Stimulated activated naive CD8-positive, alpha-beta T cell treated with anti-CD3 and anti-CD28 coated beads, Interleukin-15, amount 100 ng/mL, for 72 hours (primary cell): ENCODE results near the gene CBLB.
A peak's percentile ranks its signal among the peaks of the same experiment; 100 is the strongest.

Source experiments
- ATAC-seq: fragments of 150-1000 bp; cut with Tn5 transposase; 2 replicates; pipeline ENCODE4 v1.10.0; 2021; ENCODE audit warnings: mild to moderate bottlenecking, moderate library complexity
- DNase-seq, 2 donors: peaks; one replicate each; pipeline ENCODE4 v3.0.0; 2021 to 2022
- H3K27ac Mint-ChIP-seq, 2 donors: one replicate each; pipeline ENCODE4 v1.8.0; 2022; ENCODE audit warnings: mild to moderate bottlenecking in 2 of 2, mixed read lengths in 2 of 2, moderate library complexity in 2 of 2
- H3K27me3 Mint-ChIP-seq: one replicate; pipeline ENCODE4 v1.8.0; 2022; ENCODE audit warnings: mixed read lengths
- H3K4me1 Mint-ChIP-seq: one replicate; pipeline ENCODE4 v1.8.0; 2022; ENCODE audit warnings: mild to moderate bottlenecking, mixed read lengths
- H3K4me3 Mint-ChIP-seq, 2 donors: one replicate each; pipeline ENCODE4 v1.8.0; 2022; ENCODE audit warnings: mild to moderate bottlenecking in 2 of 2, mixed read lengths in 2 of 2, moderate library complexity in 1 of 2
- H3K9me3 Mint-ChIP-seq, 2 donors: one replicate each; pipeline ENCODE4 v1.8.0; 2022; ENCODE audit warnings: mixed read lengths in 2 of 2

The CBLB gene

GRCh38 chr3:105868742-105869530, at the start of gene CBLB:
Gene CBLB (minus strand): TSS chr3:105869012. CDS start chr3:105867577, 1,435 bp downstream.
- DNase-seq = peak; percentile 85 to 87
- peaks cover 22% of the 10 kb centered on the region for H3K4me1 Mint-ChIP-seq
- peak within 1 kb of the TSS; percentile 92 to 99 for H3K4me3 Mint-ChIP-seq
- H3K27ac Mint-ChIP-seq = peak within 1 kb of the TSS; percentile 95 to 98
- no peaks in the 10 kb centered on the region for H3K27me3 Mint-ChIP-seq
- H3K9me3 Mint-ChIP-seq = no peaks in the 10 kb centered on the region
- peak; percentile 92 for ATAC-seq

DNA sequence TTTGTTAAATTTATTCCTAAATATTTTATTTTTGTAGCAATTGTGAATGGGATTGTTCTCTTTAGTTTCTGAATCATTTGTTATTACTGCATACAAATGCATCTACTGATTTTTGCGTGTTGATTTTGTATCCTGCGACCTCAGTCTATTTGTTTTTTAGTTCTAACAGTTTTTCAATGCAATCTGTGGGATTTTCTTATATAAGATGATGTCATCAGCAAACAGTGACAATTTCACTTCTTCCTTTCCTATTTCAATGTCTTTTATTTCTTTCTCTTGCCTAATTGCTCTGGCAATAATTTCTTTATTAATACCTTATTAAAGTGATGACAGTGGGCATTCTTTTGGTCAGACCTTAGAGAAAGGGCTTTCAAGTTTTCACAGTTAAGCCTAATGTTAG, 48.0 kb upstream of the CBLB start:
- Mint-ChIP-seq H3K4me3 (no peak overlapping the region), H3K27me3 (no peaks in the 10 kb centered on the region), H3K4me1 (peaks cover 20% of the 10 kb centered on the region), H3K9me3 (peaks cover 29 to 43% of the 10 kb centered on the region in 2 donors), H3K27ac (no peak overlapping the region)
- no peak for DNase-seq
- ATAC-seq = no peak

DNA sequence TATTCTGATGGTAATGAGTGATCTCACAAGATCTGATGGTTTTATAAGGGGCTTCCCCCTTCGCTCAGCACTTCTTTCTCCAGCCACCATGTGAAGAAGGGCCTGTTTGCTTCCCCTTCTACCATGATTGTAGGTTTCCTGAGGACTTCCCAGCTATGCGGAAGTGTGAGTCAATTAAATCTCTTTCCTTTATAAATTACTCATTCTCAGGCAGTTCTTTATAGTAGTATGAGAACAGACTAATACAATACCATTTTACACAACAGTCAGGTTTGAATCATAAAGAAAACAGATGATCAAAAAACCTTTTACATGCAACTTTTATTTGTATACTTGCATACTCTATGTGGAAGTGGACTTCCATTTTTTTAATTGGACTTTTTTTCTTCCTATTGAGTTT, 46.7 kb upstream of the CBLB start:
- Mint-ChIP-seq H3K4me1 (peaks cover 16% of the 10 kb centered on the region), H3K27me3 (no peaks in the 10 kb centered on the region), H3K9me3 (peaks cover 17 to 31% of the 10 kb centered on the region in 2 donors), H3K4me3 (no peak overlapping the region), H3K27ac (no peak overlapping the region)
- no peak for DNase-seq
- no peak for ATAC-seq

DNA sequence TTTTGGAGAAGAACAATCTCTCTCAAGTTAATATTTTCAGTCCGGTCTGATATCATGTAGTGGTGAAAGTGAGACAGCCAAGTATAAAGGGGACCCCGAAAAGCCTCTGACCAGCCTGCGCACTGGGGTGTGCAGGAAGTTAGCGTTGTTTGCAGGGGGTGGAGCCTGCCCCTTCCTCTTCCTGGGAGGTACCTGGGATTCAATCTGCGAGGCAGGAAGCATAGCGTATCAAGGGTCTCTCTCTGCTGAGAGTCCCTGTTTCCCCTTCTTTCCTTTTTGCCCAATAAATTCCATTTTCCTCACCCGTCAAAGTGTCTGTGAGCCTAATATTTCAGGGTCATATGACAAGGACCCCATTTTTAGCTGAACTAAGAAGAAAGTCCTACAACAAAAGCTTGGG, 44.8 kb upstream of the CBLB start:
- no peaks in the 10 kb centered on the region for H3K4me1 Mint-ChIP-seq
- H3K9me3 Mint-ChIP-seq = peaks cover 0 to 16% of the 10 kb centered on the region in 2 donors
- DNase-seq (no peak), ATAC-seq (no peak)
- no peak overlapping the region for H3K4me3 Mint-ChIP-seq
- no peaks in the 10 kb centered on the region for H3K27me3 Mint-ChIP-seq
- no peak overlapping the region for H3K27ac Mint-ChIP-seq

- Mint-ChIP-seq H3K9me3 (peaks cover 0 to 8% of the 10 kb centered on the region in 2 donors), H3K27me3 (no peaks in the 10 kb centered on the region), H3K4me3 (no peak overlapping the region), H3K27ac (no peak overlapping the region), H3K4me1 (peaks cover 2% of the 10 kb centered on the region)
- ATAC-seq (no peak), DNase-seq (no peak)
Observed at GRCh38 chr3:105912891-105913290, 44.1 kb upstream of the CBLB start.

DNA sequence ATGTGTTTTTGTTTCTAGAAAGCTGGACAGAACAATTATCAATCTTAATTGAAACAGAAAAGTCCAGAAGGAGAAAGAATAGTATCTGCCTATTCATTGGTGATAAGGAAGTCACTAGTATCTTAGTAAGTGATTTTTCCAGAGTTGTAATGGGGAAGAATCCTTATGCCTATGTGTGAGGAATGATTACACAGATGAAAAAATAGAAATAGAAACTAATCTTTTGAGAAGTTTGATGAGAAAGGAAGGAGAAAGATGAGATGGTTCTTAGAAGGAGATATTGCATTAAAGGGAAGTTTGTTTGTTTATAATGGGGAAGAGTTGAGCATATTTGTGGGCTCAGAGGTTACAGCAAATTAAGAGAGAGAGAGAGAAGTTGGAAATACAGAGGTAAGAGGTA, 42.7 kb upstream of the CBLB start:
- no peak for ATAC-seq
- no peak for DNase-seq
- H3K27ac Mint-ChIP-seq = no peak overlapping the region
- peaks cover 0 to 7% of the 10 kb centered on the region in 2 donors for H3K9me3 Mint-ChIP-seq
- no peaks in the 10 kb centered on the region for H3K27me3 Mint-ChIP-seq
- H3K4me1 Mint-ChIP-seq = peaks cover 11% of the 10 kb centered on the region
- no peak overlapping the region for H3K4me3 Mint-ChIP-seq

DNA sequence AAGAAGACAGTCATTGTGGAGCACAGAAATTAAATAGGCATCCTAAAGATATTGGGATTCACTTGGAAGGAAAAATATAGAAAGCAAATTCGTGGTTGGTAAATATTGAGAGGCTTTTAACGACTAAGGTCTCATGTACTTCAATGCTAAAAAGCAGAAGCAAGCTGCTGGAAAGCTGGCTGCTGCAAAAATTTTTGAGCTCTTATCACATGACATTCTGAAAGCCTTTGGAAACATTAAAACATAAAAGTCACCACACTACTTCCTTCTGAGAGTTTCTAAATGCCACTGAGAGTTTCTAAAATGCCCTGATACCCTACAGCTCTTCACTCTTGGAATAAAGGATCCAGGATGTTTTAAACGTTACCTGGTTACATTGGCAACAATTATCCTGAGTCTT, 39.0 kb upstream of the CBLB start:
- ATAC-seq (no peak), DNase-seq (no peak)
- Mint-ChIP-seq H3K4me3 (no peak overlapping the region), H3K27ac (no peak overlapping the region), H3K27me3 (no peaks in the 10 kb centered on the region), H3K9me3 (peaks cover 0 to 4% of the 10 kb centered on the region in 2 donors), H3K4me1 (peaks cover 11% of the 10 kb centered on the region)

DNA sequence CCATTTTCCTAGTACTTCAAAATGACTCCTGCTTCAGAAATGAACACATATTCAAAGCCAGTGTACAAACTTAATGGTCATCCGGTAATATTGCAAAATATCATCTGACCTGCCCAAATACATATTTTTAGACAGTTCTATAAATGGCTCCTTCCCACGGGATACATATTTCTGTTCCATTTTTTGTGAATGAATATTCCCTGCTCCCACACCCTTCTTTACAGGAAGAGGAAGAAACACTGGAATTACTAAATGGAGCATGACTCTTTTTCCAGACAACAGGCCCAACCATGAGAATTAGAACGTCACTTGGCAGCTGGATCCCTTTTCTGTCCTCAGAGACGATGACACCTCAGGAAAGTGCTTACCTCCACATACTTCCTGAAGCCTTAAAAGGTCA, 38.0 kb upstream of the CBLB start:
- no peak for DNase-seq

DNA sequence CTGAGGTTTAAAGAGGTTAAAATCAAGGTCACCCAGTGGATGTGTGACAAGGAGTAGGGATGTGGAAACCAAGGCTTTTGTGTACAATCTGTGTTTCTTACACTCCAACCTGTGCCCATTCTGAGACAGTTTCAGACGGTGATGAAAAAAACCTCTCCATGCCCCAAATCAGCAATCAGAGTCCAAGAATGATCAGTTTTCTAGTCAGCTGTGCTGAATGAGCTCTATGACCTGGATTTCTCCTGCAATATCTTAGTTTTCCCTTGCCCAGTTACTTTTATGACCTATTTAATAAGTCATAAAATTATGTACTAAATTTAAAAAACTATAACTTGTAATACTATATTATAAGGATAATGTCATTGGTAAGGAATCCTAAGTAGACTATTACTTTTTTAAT, 37.5 kb upstream of the CBLB start:
- DNase-seq (no peak), ATAC-seq (no peak)
- Mint-ChIP-seq H3K9me3 (peaks cover 0 to 4% of the 10 kb centered on the region in 2 donors), H3K27me3 (no peaks in the 10 kb centered on the region), H3K4me1 (peaks cover 11% of the 10 kb centered on the region), H3K4me3 (no peak overlapping the region), H3K27ac (no peak overlapping the region)

More for the DNA sequence above, 38.0 kb upstream of the CBLB start:
- Mint-ChIP-seq H3K27me3 (no peaks in the 10 kb centered on the region), H3K4me3 (no peak overlapping the region), H3K27ac (no peak overlapping the region), H3K4me1 (peaks cover 11% of the 10 kb centered on the region), H3K9me3 (peaks cover 0 to 4% of the 10 kb centered on the region in 2 donors)
- ATAC-seq = no peak

- DNase-seq (no peak), ATAC-seq (no peak)
- H3K9me3 Mint-ChIP-seq = peaks cover 0 to 4% of the 10 kb centered on the region in 2 donors
- peaks cover 11% of the 10 kb centered on the region for H3K4me1 Mint-ChIP-seq
- H3K4me3 Mint-ChIP-seq = no peak overlapping the region
- H3K27ac Mint-ChIP-seq = no peak overlapping the region
- no peaks in the 10 kb centered on the region for H3K27me3 Mint-ChIP-seq
Observed at GRCh38 chr3:105905328-105905727, 36.5 kb upstream of the CBLB start.

GRCh38 chr3:105904678-105905284, 36.0 kb upstream of the CBLB start:
- no peaks in the 10 kb centered on the region for H3K27me3 Mint-ChIP-seq
- no peak for ATAC-seq
- peaks cover 11% of the 10 kb centered on the region for H3K4me1 Mint-ChIP-seq
- DNase-seq = no peak
- H3K27ac Mint-ChIP-seq = no peak overlapping the region
- no peak overlapping the region for H3K4me3 Mint-ChIP-seq
- peaks cover 0 to 4% of the 10 kb centered on the region in 2 donors for H3K9me3 Mint-ChIP-seq

DNA sequence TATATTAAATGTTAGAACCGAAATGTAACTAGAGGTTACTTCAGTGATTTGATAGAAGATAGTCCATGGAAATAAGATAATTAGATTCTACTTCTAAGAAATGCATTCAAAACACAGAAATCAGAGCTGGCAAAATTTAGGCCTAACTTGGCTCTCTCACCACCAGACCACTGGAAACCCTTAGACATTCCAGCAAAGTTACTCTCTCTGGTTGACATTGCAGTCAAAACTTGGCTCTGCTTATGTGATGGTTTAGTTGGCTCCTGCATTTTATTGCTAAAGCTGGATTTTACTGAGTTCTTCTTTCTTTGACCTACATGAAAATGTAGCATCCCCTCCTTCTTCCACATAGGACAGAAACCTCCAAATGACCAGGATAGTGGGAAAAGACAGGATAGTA, 35.4 kb upstream of the CBLB start:
- no peak for DNase-seq
- Mint-ChIP-seq H3K27me3 (no peaks in the 10 kb centered on the region), H3K9me3 (peaks cover 0 to 4% of the 10 kb centered on the region in 2 donors), H3K4me3 (no peak overlapping the region), H3K4me1 (peaks cover 11% of the 10 kb centered on the region), H3K27ac (no peak overlapping the region)
- no peak for ATAC-seq

DNA sequence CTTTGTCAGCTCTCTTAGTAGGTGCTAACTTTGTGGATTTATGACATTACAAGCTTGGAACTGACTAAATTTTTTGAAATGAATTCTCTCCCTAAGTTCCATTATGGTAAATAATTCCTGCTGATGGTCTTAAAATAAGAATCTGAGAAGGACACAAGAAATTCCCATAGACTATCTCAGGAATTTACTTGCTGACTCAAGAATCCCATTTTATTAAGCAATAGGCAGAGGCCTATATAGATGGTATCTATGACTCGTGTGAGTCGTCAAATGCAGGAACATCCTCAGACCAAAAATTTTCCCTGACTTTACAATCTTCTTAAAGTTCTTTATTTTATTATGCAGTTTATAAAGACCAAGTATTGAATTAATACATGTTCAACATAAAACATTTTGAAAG, 30.7 kb upstream of the CBLB start:
- H3K9me3 Mint-ChIP-seq = no peaks in the 10 kb centered on the region
- H3K27ac Mint-ChIP-seq = no peak overlapping the region
- H3K4me1 Mint-ChIP-seq = no peaks in the 10 kb centered on the region
- no peaks in the 10 kb centered on the region for H3K27me3 Mint-ChIP-seq
- DNase-seq (no peak), ATAC-seq (no peak)
- no peak overlapping the region for H3K4me3 Mint-ChIP-seq

DNA sequence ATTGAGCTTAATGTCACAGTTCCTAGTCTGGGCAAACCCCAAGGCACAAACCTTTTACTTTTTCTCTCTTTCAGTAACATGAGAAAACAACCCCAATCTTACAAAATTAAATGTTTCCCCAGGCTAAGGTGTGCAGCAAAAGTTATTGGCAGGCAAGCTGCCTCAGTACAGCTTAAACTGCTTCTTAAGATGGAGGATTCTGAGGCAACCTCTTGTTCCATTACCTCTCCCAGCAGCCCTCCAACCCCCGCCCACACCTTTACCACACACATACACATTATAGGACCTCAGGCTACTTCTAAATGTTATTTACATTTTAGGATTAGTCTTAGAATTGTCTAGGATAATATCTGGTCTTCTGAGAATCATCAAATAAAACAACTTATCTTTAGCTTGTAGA, 22.3 kb upstream of the CBLB start:
- peaks cover 11% of the 10 kb centered on the region for H3K4me1 Mint-ChIP-seq
- peak; percentile 67 for ATAC-seq

GRCh38 chr3:105888621-105889579, 20.1 kb upstream of the CBLB start:
- peaks cover 11% of the 10 kb centered on the region for H3K4me1 Mint-ChIP-seq
- DNase-seq = no peak
- no peaks in the 10 kb centered on the region for H3K9me3 Mint-ChIP-seq
- no peak for ATAC-seq
- H3K27me3 Mint-ChIP-seq = no peaks in the 10 kb centered on the region
- H3K27ac Mint-ChIP-seq = no peak overlapping the region
- no peak overlapping the region for H3K4me3 Mint-ChIP-seq

More for the DNA sequence above, 22.3 kb upstream of the CBLB start:
- Mint-ChIP-seq H3K9me3 (no peaks in the 10 kb centered on the region), H3K4me3 (peak overlapping the region; percentile 70 to 71), H3K27ac (peak overlapping the region in 1 of 2 donors; percentile 89), H3K27me3 (no peaks in the 10 kb centered on the region)
- no peak for DNase-seq
